ENCODE data around the gene SLAMF9.

Gene SLAMF9

GRCh38 chr1:159945483-159946241, 8.4 kb downstream of the SLAMF9 start, which contains the start of gene IGSF9:
TSS of gene IGSF9 (minus strand) at chr1:159945613. CDS start at chr1:159943454, 2,159 bp downstream.
- peak; percentile 53 for DNase-seq

GRCh38 chr1:159944623-159945455, 9.2 kb downstream of the SLAMF9 start:
- no peak for DNase-seq

DNA sequence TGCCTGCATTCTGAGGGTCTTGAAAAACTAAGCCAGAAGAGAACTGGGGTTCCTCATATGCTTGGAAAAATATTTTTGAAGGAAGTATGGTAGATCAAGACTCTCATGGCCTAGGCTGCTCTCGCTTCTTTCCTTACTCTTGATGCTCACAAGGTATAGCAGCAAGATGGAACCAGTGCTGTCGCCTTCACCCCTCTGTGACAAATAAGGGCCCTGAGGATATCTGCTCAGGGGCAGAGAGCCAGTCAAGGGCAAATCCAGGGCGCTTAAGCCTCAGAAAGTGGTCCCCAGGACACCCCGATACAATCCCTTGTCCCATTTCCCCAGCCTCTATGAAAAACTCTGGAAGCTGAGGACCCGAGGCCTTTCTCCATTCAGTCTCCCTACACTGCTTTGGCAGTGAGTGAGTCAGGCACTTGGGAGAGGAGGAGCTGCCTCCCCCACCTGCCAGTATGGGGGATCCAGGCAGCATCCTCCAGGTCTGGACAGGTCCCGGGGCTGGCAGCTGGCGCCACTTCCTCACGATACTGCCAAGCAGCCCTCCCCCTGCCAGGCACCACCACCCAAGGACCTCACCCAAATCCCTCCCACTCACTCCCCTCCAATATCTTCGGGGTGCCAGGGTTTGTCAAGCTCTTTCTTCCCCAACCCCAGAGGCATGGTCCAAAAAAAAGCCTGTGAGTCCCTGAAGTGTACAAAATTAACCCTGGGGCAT, 10.0 kb downstream of the SLAMF9 start:
- DNase-seq = no peak

- no peak for DNase-seq
These were observed 10.8 kb downstream of the SLAMF9 start for GRCh38 chr1:159943278-159943640.

- no peak for DNase-seq
These were observed 11.3 kb downstream of the SLAMF9 start for GRCh38 chr1:159942632-159943277.

- DNase-seq = no peak
These were observed 12.2 kb downstream of the SLAMF9 start for GRCh38 chr1:159941591-159942560.

DNA sequence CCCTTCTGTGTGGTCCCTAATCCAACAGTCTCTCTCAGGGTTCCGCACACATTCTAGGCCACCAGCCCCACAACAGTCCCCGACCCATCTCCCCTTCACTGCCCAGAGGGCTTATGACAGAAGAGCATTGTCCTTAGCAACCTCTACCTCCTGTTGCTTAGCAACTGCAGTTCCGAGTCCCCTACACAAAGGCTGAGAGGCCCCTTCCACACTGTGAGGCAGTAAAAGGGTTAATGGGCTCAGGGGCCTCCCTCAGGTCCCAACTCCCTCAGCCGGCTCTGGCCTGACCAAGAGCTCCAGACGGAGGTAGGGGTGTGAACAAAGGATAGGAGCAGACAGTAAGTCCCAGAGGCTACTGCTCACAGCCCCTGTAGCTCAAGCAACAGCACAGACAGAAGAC, 12.9 kb downstream of the SLAMF9 start:
- DNase-seq = no peak

DNA sequence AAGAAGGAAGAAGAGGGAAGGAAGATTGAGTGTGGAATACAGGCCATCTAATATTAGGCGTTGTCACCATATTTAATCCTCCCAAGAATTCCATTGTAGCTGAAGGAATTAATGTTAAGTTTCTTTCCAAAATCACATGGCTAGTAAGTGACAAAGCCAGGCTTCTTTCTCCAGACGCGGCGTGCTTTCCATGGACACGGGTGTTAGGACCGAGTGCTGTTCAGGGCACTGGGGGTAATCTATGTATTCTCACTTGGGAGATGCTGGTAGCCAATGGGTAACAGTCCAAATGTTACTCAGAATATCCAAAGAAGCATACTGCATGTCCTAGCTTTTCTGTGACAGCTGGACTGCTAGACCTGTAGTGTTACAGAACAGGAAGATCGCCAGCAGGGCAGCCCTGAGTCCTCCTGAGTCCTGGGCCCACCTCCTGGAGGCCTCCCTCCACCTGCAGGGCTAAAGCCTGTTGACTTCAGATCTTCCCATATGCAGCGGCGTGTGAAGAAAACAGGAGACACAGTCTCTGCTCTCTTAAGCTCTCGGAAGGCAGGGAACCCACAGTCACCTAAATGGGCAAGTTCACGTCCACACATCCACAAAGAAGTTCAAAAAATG, 13.9 kb downstream of the SLAMF9 start:
- DNase-seq = no peak

- no peak for DNase-seq
These were observed 14.4 kb downstream of the SLAMF9 start for GRCh38 chr1:159939678-159940002.

DNA sequence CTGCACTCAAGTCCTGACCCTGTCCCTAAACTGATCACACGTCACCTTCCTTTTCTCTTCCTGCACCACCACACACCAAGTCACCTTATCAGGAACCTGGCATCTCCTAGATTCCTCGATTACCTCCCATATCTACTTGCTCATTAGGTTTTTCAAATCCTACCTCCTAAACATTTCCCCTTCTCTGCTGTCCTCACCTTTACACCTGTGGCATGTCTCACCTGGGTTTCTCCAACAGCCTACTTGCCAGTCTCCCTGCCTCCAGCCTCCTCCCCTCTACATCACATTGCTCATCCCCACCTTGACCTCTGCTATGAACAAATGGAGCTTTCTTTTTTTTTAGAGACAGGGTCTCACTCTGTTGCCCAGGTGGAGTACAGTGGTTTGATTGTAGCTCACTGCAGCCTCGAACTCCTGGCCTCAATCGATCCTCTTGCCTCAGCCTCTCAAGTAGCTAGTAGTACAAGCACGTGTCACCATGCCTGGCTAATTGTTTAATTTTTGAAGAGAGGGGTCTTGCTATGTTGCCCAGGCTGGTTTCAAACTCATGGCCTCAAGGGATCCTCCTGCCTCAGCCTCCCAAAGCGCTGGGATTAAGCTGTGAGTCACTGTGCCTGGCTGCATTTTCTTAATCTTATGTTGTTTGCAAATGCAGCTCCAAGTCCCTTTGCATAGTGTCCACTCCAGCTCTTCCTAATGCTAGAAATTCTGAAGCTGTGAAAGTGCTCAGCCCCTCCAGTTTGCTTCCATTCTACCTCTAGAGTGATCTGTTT, 14.9 kb downstream of the SLAMF9 start:
- no peak for DNase-seq

DNA sequence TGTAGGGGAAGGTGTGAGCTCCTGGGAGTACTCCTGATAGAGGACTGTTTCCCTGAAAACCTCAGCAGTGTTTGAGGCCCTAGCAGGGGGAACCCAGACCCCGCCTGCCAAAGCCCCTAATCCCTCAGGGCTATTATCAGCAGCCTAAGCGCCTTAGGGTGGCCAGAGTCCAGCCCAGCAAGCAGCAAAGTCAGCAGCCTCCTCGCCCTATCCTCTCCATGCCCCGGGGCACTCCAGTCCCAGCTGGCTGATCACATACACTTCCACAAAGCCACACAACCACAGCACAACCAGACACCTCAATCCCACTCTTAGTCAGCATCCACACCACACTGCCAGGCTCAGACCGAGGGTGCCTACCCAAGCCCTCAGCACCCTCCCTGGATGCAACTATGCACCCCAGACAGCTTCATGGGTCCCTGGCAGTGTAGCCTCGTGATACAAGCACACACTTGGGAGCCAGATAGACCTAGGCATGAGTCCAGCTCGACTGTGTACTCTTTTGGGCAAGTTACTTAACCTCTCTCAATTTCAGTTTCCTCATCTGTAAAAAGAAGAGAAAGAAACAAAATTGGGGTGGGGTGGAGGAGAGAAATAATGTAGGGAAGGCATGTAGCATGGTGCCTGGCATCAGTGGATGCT, 15.7 kb downstream of the SLAMF9 start:
- DNase-seq = peak; percentile 46

DNA sequence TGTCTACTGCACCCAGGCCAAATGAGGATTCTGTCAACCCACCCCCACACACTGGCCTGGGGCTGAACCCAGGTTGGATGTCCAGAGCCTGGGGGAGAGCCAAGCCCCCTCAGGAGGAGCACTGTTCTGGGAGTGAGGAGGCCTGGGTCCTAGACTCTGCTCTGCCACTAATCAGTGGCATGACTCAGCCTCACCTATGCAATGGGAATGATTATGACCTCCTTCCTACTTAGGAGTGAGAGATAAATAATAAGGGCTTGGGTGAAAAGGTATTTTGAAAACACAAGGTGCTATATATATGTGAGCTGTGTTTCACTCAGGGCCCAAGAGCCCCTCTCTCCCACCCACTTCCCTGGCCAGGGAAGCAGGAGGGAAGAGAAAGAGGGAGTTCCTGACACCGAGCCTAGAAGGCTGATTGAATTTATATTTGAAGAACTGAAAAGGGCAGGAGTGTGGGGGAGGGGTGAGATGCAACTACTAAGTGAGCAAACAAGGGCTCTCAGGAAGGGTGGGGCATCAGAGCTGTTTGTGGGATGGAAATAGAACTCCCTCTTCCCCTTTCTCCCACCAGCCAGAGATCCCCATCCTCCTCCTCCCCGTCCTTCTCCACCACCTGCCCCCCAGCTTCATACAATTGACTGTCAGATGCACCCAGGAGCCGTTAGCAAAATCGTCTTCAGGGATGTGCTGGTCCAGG, 16.8 kb downstream of the SLAMF9 start:
- DNase-seq = no peak

DNA sequence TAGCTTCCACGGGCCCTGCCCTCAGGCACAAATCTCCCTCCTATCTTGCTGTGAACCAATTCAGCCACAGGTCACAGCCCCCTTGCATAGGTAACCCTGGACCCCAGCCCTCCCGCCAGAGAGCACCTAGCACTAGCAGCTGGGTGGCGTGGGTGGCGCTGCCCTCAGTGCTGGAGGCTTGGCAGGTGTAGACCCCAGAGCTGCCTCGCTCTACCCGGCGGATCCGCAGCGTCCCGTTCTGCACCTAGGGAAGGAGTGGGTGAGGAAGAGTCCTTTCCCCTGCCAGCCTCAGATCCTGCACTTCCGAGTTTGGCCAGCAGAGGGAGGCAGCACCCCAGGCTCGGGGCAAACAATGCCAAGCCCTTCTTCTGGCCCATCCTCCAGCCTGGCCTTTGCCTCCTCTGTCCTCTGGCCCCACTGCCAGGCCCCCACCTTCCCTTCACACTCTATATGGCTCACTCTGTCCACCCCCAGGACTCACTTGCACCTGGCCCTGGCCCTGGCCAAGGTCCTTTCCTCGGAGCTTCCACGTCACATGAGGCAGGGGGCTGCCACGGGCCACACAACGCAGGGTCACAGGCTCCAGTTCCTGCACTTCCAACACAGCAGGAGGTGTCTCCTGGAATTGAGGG, 17.6 kb downstream of the SLAMF9 start:
- DNase-seq = peak; percentile 79

DNA sequence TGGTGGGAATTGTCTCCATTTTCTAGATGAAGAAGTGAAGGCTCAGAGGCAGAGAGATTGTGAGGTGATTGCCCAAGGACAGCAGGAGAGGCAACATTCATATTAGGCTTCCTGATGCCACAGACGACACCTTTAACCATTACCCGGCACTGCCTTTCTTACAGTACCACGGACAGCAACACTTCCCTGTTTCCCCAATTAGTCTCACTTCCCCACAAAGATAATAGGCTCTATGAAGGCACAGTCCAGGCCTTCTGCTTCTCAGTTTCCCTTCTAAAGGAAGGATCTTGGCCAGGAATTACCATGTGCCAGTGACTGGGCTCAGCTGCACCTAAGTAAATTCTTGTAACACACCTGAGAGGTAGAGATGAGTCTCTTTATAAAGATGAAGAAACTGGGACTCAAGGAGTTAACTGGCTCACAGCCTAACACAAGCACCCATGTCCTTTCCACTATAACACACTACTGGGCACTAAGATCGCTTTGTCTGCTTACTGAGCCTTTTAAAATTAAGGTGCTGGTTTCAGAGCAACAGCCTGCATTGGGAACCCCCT, 18.2 kb downstream of the SLAMF9 start:
- DNase-seq = no peak

GRCh38 chr1:159935305-159935704, 18.7 kb downstream of the SLAMF9 start:
- no peak for DNase-seq

DNA sequence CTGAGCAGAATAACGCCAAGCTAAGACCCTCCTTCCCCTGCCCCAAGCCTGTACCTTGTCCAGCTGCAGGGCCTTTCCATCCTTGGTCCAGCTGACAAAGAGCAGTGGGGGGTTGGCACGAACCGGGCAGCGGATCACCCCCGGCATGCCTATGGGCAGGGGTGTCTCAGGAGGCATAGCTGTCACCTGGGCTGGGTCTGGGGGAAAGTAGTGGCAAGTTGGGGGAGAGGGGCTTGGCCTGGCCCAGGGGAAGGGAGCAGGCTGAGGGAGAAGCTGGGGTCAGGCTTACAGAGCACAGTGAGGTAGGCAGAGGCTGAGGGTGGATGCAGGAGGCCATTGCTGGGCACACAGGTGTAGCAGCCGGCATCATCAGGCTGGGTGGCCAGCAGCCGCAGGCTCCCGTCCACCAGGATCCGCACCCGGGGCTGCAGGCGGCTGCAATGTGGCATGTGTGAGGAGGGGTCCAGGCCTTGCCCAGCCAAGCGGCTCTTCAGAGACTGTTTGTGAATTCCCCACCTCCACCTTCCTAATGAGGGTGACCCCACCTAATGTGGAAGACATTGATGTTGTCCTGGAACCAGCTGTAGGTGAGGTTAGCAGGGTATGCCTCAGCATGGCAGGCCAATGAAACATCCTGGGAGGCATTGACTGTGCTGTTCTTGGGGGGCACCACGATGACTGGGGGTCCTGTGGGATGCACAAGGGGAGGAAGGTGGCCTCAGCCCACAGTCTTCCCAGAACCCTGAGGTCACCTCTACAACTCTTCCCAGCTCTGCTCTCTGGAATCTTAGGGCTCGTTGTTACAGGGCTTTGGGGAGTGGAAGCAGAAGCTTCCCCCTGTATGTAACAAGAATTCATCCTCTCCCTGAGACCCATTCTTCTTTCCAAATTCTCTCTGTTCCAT, 19.6 kb downstream of the SLAMF9 start:
- DNase-seq = no peak

GRCh38 chr1:159933347-159933746, 20.7 kb downstream of the SLAMF9 start:
- no peak for DNase-seq
